Neural progenitor cell (in vitro differentiated cells): ENCODE results near the gene AK3.

Experiments used
- EZH2 ChIP-seq: fragments of 200-600 bp; sonication (generic); IDR thresholded peaks from 2 replicates; pipeline ENCODE4 v1.6.1; 2017; ENCODE audit warnings: antibody characterized with exemption, mild to moderate bottlenecking, moderate library complexity
- EZH2phosphoT487 ChIP-seq: fragments of 200-600 bp; sonication (generic); IDR thresholded peaks from 2 replicates; pipeline ENCODE4 v1.6.1; 2017; ENCODE audit warnings: antibody characterized with exemption
- TF ChIP-seq, protein P1 (sequence below): fragments of 200-600 bp; sonication (generic); IDR thresholded peaks from 2 replicates; pipeline ENCODE4 v1.5.1; 2017; ENCODE audit warnings: antibody characterized with exemption, mild to moderate bottlenecking

DNA sequence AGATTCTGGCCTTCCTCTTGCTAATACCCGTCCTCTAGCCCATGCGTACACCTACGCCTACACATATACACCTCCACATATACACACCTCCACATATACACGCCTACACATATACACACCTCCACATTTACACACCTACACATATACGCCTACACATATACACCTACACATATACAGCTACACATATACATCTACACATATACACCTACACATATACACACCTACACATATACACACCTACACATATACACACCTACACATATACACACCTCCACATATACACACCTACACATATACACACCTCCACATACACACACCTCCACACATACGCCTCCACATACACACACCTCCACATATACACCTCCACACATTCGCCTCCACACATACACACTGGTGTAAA lies 27.2 kb downstream of the AK3 start:
- TF ChIP-seq, protein P1, sequence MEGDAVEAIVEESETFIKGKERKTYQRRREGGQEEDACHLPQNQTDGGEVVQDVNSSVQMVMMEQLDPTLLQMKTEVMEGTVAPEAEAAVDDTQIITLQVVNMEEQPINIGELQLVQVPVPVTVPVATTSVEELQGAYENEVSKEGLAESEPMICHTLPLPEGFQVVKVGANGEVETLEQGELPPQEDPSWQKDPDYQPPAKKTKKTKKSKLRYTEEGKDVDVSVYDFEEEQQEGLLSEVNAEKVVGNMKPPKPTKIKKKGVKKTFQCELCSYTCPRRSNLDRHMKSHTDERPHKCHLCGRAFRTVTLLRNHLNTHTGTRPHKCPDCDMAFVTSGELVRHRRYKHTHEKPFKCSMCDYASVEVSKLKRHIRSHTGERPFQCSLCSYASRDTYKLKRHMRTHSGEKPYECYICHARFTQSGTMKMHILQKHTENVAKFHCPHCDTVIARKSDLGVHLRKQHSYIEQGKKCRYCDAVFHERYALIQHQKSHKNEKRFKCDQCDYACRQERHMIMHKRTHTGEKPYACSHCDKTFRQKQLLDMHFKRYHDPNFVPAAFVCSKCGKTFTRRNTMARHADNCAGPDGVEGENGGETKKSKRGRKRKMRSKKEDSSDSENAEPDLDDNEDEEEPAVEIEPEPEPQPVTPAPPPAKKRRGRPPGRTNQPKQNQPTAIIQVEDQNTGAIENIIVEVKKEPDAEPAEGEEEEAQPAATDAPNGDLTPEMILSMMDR, result no peak
- TF ChIP-seq EZH2phosphoT487, result no peak
- TF ChIP-seq EZH2, result no peak
